SK-N-MC (cell line): ENCODE measurements around the gene NBEA.

Source experiments
- DNase-seq: peaks from one replicate; pipeline ENCODE4 v3.0.0-alpha.2; 2011; ENCODE audit warnings: low read depth, low spot score
- H3K27ac ChIP-seq: fragments of 200-600 bp; sonication (generic); 2 replicates; pipeline ENCODE4 v1.5.1; 2016; ENCODE audit warnings: mixed run types
- H3K36me3 ChIP-seq: fragments of 200-600 bp; sonication (generic); 2 replicates; pipeline ENCODE4 v1.6.1; 2017; ENCODE audit warnings: antibody characterized with exemption, low read length, mixed read lengths; ENCODE audit not compliant: insufficient read depth
- H3K4me3 ChIP-seq: fragments of 200-600 bp; sonication (generic); 2 replicates; pipeline ENCODE4 v1.5.1; 2016
- H3K9ac ChIP-seq: fragments of 200-600 bp; sonication (generic); 2 replicates; pipeline ENCODE4 v1.8.0; 2017; ENCODE audit warnings: mixed run types, mixed read lengths; ENCODE audit not compliant: insufficient read length
- H3K9me3 ChIP-seq: fragments of 200-600 bp; sonication (generic); 2 replicates; pipeline ENCODE4 v1.6.1; 2017; ENCODE audit warnings: low read depth, mild to moderate bottlenecking, antibody characterized with exemption, low read length, moderate library complexity, mixed read lengths
- EZH2 ChIP-seq: fragments of 200-600 bp; sonication (generic); IDR thresholded peaks from one replicate; pipeline ENCODE4 v1.6.1; 2017; ENCODE audit warnings: antibody characterized with exemption
- FOXP2 ChIP-seq: optimal IDR thresholded peaks from 2 replicates; pipeline ENCODE3; 2011; ENCODE audit warnings: mild to moderate bottlenecking, moderate library complexity; ENCODE audit not compliant: insufficient read depth; ENCODE audit errors: extremely low read length, control extremely low read depth
- POLR2AphosphoS5 ChIP-seq: IDR thresholded peaks from 2 replicates; pipeline ENCODE4 v1.6.1; 2012; ENCODE audit warnings: mild to moderate bottlenecking, low read depth, low read length, borderline replicate concordance

NBEA gene

GRCh38 chr13:35548790-35549189 lies 606.7 kb downstream of the NBEA start:
- no peak for DNase-seq
- H3K9me3 ChIP-seq: no peaks in the 10 kb centered on the region
- no peak for TF ChIP-seq EZH2
- no peak for TF ChIP-seq FOXP2
- no peak for TF ChIP-seq POLR2AphosphoS5
- H3K36me3 ChIP-seq: no peaks in the 10 kb centered on the region
- no peak overlapping the region for H3K27ac ChIP-seq
- no peak overlapping the region for H3K9ac ChIP-seq
- H3K4me3 ChIP-seq: no peak overlapping the region

- H3K27ac ChIP-seq: no peak overlapping the region
- no peak for DNase-seq
- TF ChIP-seq EZH2 (no peak), FOXP2 (no peak), POLR2AphosphoS5 (no peak)
- no peak overlapping the region for H3K4me3 ChIP-seq
- H3K9me3 ChIP-seq: no peaks in the 10 kb centered on the region
- H3K36me3 ChIP-seq: no peaks in the 10 kb centered on the region
- no peak overlapping the region for H3K9ac ChIP-seq
Observed at GRCh38 chr13:35549481-35549880, 607.4 kb downstream of the NBEA start.

GRCh38 chr13:35552172-35552844 lies 610.2 kb downstream of the NBEA start:
- no peaks in the 10 kb centered on the region for H3K36me3 ChIP-seq
- H3K27ac ChIP-seq: no peak overlapping the region
- TF ChIP-seq FOXP2 (no peak), EZH2 (no peak), POLR2AphosphoS5 (no peak)
- H3K9ac ChIP-seq: no peak overlapping the region
- no peaks in the 10 kb centered on the region for H3K9me3 ChIP-seq
- DNase-seq: no peak
- no peak overlapping the region for H3K4me3 ChIP-seq

- no peak overlapping the region for H3K27ac ChIP-seq
- H3K36me3 ChIP-seq: no peaks in the 10 kb centered on the region
- no peak overlapping the region for H3K4me3 ChIP-seq
- H3K9ac ChIP-seq: no peak overlapping the region
- no peak for TF ChIP-seq EZH2
- no peak for TF ChIP-seq POLR2AphosphoS5
- no peak for TF ChIP-seq FOXP2
- no peak for DNase-seq
- no peaks in the 10 kb centered on the region for H3K9me3 ChIP-seq
Observed at GRCh38 chr13:35554972-35555623, 613.0 kb downstream of the NBEA start.

GRCh38 chr13:35557475-35557874 lies 615.4 kb downstream of the NBEA start:
- no peak for DNase-seq

GRCh38 chr13:35561540-35561939 lies 619.5 kb downstream of the NBEA start:
- TF ChIP-seq EZH2 (no peak), POLR2AphosphoS5 (no peak), FOXP2 (no peak)
- Histone ChIP-seq H3K27ac (no peak overlapping the region), H3K9me3 (no peaks in the 10 kb centered on the region), H3K9ac (no peak overlapping the region), H3K36me3 (no peaks in the 10 kb centered on the region), H3K4me3 (no peak overlapping the region)
- no peak for DNase-seq

More at GRCh38 chr13:35557475-35557874, 615.4 kb downstream of the NBEA start:
- TF ChIP-seq EZH2 (no peak), POLR2AphosphoS5 (no peak), FOXP2 (no peak)
- Histone ChIP-seq H3K9ac (no peak overlapping the region), H3K36me3 (no peaks in the 10 kb centered on the region), H3K4me3 (no peak overlapping the region), H3K27ac (no peak overlapping the region), H3K9me3 (no peaks in the 10 kb centered on the region)

GRCh38 chr13:35565273-35565672 lies 623.2 kb downstream of the NBEA start:
- no peaks in the 10 kb centered on the region for H3K9me3 ChIP-seq
- DNase-seq: no peak
- no peak overlapping the region for H3K4me3 ChIP-seq
- TF ChIP-seq FOXP2: no peak
- no peak for TF ChIP-seq POLR2AphosphoS5
- no peak for TF ChIP-seq EZH2
- H3K36me3 ChIP-seq: no peaks in the 10 kb centered on the region
- H3K9ac ChIP-seq: no peak overlapping the region
- H3K27ac ChIP-seq: no peak overlapping the region

GRCh38 chr13:35566340-35566739 lies 624.3 kb downstream of the NBEA start:
- no peak overlapping the region for H3K9ac ChIP-seq
- DNase-seq: no peak
- H3K27ac ChIP-seq: no peak overlapping the region
- no peaks in the 10 kb centered on the region for H3K9me3 ChIP-seq
- TF ChIP-seq EZH2 (no peak), POLR2AphosphoS5 (no peak), FOXP2 (no peak)
- no peak overlapping the region for H3K4me3 ChIP-seq
- H3K36me3 ChIP-seq: no peaks in the 10 kb centered on the region

- Histone ChIP-seq H3K9ac (no peak overlapping the region), H3K9me3 (no peaks in the 10 kb centered on the region), H3K36me3 (no peaks in the 10 kb centered on the region), H3K27ac (no peak overlapping the region), H3K4me3 (no peak overlapping the region)
- DNase-seq: no peak
- TF ChIP-seq POLR2AphosphoS5 (no peak), EZH2 (no peak), FOXP2 (no peak)
Observed at GRCh38 chr13:35567406-35567980, 625.4 kb downstream of the NBEA start.
